Loucy (cell line): Measurements from ENCODE around the gene ASIC2.

Experiments
- EZH2phosphoT487 ChIP-seq: fragments of 200-600 bp; IDR thresholded peaks from 2 replicates; pipeline ENCODE4 v1.6.1; 2018; ENCODE audit warnings: antibody characterized with exemption, mild to moderate bottlenecking, moderate library complexity, borderline replicate concordance
- TF ChIP-seq, protein P1 (sequence below): fragments of 200-600 bp; sonication (generic); conservative IDR thresholded peaks from 2 replicates; pipeline ENCODE4 v1.5.1; 2014; ENCODE audit warnings: mild to moderate bottlenecking, antibody characterized with exemption, low read length

- TF ChIP-seq, protein P1, sequence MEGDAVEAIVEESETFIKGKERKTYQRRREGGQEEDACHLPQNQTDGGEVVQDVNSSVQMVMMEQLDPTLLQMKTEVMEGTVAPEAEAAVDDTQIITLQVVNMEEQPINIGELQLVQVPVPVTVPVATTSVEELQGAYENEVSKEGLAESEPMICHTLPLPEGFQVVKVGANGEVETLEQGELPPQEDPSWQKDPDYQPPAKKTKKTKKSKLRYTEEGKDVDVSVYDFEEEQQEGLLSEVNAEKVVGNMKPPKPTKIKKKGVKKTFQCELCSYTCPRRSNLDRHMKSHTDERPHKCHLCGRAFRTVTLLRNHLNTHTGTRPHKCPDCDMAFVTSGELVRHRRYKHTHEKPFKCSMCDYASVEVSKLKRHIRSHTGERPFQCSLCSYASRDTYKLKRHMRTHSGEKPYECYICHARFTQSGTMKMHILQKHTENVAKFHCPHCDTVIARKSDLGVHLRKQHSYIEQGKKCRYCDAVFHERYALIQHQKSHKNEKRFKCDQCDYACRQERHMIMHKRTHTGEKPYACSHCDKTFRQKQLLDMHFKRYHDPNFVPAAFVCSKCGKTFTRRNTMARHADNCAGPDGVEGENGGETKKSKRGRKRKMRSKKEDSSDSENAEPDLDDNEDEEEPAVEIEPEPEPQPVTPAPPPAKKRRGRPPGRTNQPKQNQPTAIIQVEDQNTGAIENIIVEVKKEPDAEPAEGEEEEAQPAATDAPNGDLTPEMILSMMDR = no peak
- TF ChIP-seq EZH2phosphoT487 = no peak
Measured at GRCh38 chr17:33273271-33273670, 19.8 kb downstream of the ASIC2 start.
